ENCODE results near the gene TUBD1. TPM values are rescaled to one million over a fixed set of nuclear protein-coding genes. Genes with fewer than 3 reads are reported as not detected.

Gene TUBD1
- total RNA-seq, 2 experiments from 2014 or later: 7.3 to 9.4 TPM

GRCh38 chr17:59859444-59860025 lies 33.2 kb downstream of the TUBD1 start:
- no peaks in the 10 kb centered on the region for H3K9me3 ChIP-seq (ENCODE audit: control insufficient read depth in 1 of 2, insufficient read depth in 1 of 2, low read length in 2 of 2)
- Mint-ChIP-seq H3K27ac (peak overlapping the region; percentile 64), H3K4me3 (no peak overlapping the region), H3K4me1 (ENCODE audit: low read depth) (peaks cover 5% of the 10 kb centered on the region), H3K9me3 (no peaks in the 10 kb centered on the region), H3K36me3 (ENCODE audit: low read depth) (peaks cover 46% of the 10 kb centered on the region), H3K27me3 (no peaks in the 10 kb centered on the region)
- peak; percentile 60 for TF ChIP-seq CTCF (IDR thresholded peaks at IDR 0.05)
- no peak overlapping the region for H3K27ac ChIP-seq (ENCODE audit: low read depth in 1 of 2, low read length in 2 of 2)
- H3K4me1 ChIP-seq (ENCODE audit: insufficient read depth, low read length): no peaks in the 10 kb centered on the region
- intact Hi-C loops (cut with DNase I, micrococcal nuclease): loop anchor here (1.0 kb wide), 1 partner anchor 106 kb away; no protein-coding TSS in a partner anchor
- ChIA-PET CTCF (interaction anchor here (0.6 to 2.9 kb wide), 22 partner anchors 11 to 134 kb away, joined by 3 to 83 read pairs (median 4); no protein-coding TSS in a partner anchor), POLR2A (interaction anchor here (0.8 to 3.1 kb wide), 5 partner anchors 12 to 107 kb away, joined by 3 to 16 read pairs (median 7); no protein-coding TSS in a partner anchor)
- H3K4me3 ChIP-seq (ENCODE audit: low read length): no peak overlapping the region
- ATAC-seq (ENCODE audit: poor library complexity): peak; percentile 73
- no peaks in the 10 kb centered on the region for H3K27me3 ChIP-seq (ENCODE audit: control insufficient read depth in 1 of 2, insufficient read depth in 2 of 2, low read length in 2 of 2)
- DNase-seq: peak in 3 of 14 experiments; percentile 67 to 71 (median 71)
- H3K36me3 ChIP-seq (ENCODE audit: insufficient read depth, low read length): peaks cover 25% of the 10 kb centered on the region

- Mint-ChIP-seq H3K9me3 (no peaks in the 10 kb centered on the region), H3K4me1 (ENCODE audit: low read depth) (peaks cover 5% of the 10 kb centered on the region), H3K27me3 (no peaks in the 10 kb centered on the region), H3K27ac (peak overlapping the region; percentile 64), H3K36me3 (ENCODE audit: low read depth) (peaks cover 40% of the 10 kb centered on the region), H3K4me3 (no peak overlapping the region)
- intact Hi-C loops (cut with DNase I, micrococcal nuclease): loop anchor here in 1 of 2 experiments (1.0 kb wide), 1 partner anchor 106 kb away; no protein-coding TSS in a partner anchor
- H3K9me3 ChIP-seq (ENCODE audit: control insufficient read depth in 1 of 2, insufficient read depth in 1 of 2, low read length in 2 of 2): no peaks in the 10 kb centered on the region
- no peak for TF ChIP-seq CTCF (IDR thresholded peaks at IDR 0.05)
- DNase-seq: no peak
- H3K36me3 ChIP-seq (ENCODE audit: insufficient read depth, low read length): peaks cover 23% of the 10 kb centered on the region
- ATAC-seq (ENCODE audit: poor library complexity): no peak
- ChIA-PET POLR2A (interaction anchor here (1.0 to 3.1 kb wide), 4 partner anchors 11 to 106 kb away, joined by 3 to 16 read pairs (median 8); no protein-coding TSS in a partner anchor), CTCF (interaction anchor here (0.9 to 2.9 kb wide), 17 partner anchors 11 to 112 kb away, joined by 3 to 83 read pairs (median 4); no protein-coding TSS in a partner anchor)
- peaks cover under 1% of the 10 kb centered on the region for H3K4me1 ChIP-seq (ENCODE audit: insufficient read depth, low read length)
- H3K4me3 ChIP-seq (ENCODE audit: low read length): no peak overlapping the region
- no peak overlapping the region for H3K27ac ChIP-seq (ENCODE audit: low read depth in 1 of 2, low read length in 2 of 2)
- no peaks in the 10 kb centered on the region for H3K27me3 ChIP-seq (ENCODE audit: control insufficient read depth in 1 of 2, insufficient read depth in 2 of 2, low read length in 2 of 2)
Measured at GRCh38 chr17:59858932-59859331, 33.8 kb downstream of the TUBD1 start.

- H3K9me3 Mint-ChIP-seq: no peaks in the 10 kb centered on the region
- peaks cover 9% of the 10 kb centered on the region for H3K4me1 Mint-ChIP-seq (ENCODE audit: low read depth)
- no peak for DNase-seq
- Histone ChIP-seq H3K27me3 (ENCODE audit: control insufficient read depth in 1 of 2, insufficient read depth in 2 of 2, low read length in 2 of 2) (no peaks in the 10 kb centered on the region), H3K4me3 (ENCODE audit: low read length) (no peak overlapping the region), H3K36me3 (ENCODE audit: insufficient read depth, low read length) (peaks cover 23% of the 10 kb centered on the region), H3K9me3 (ENCODE audit: control insufficient read depth in 1 of 2, insufficient read depth in 1 of 2, low read length in 2 of 2) (no peaks in the 10 kb centered on the region), H3K4me1 (ENCODE audit: insufficient read depth, low read length) (peaks cover 6% of the 10 kb centered on the region), H3K27ac (ENCODE audit: low read depth in 1 of 2, low read length in 2 of 2) (no peak overlapping the region)
- intact Hi-C loops (cut with DNase I, micrococcal nuclease): no loop called here
- CTCF ChIA-PET: interaction anchor here (0.9 to 2.9 kb wide), 7 partner anchors 18 to 105 kb away, joined by 3 to 83 read pairs (median 7); no protein-coding TSS in a partner anchor
- H3K27me3 Mint-ChIP-seq: no peaks in the 10 kb centered on the region
- H3K36me3 Mint-ChIP-seq (ENCODE audit: low read depth): peaks cover 34% of the 10 kb centered on the region
- H3K4me3 Mint-ChIP-seq: no peak overlapping the region
- POLR2A ChIA-PET: interaction anchor here (2.5 to 3.1 kb wide), 2 partner anchors 21 to 106 kb away, joined by 10 to 16 read pairs; no protein-coding TSS in a partner anchor
- no peak overlapping the region for H3K27ac Mint-ChIP-seq
- no peak for TF ChIP-seq CTCF (IDR thresholded peaks at IDR 0.05)
- no peak for ATAC-seq (ENCODE audit: poor library complexity)
Measured at GRCh38 chr17:59858167-59858816, 34.5 kb downstream of the TUBD1 start.
